ENCODE measurements around the gene TCIRG1.

The TCIRG1 gene

DNA sequence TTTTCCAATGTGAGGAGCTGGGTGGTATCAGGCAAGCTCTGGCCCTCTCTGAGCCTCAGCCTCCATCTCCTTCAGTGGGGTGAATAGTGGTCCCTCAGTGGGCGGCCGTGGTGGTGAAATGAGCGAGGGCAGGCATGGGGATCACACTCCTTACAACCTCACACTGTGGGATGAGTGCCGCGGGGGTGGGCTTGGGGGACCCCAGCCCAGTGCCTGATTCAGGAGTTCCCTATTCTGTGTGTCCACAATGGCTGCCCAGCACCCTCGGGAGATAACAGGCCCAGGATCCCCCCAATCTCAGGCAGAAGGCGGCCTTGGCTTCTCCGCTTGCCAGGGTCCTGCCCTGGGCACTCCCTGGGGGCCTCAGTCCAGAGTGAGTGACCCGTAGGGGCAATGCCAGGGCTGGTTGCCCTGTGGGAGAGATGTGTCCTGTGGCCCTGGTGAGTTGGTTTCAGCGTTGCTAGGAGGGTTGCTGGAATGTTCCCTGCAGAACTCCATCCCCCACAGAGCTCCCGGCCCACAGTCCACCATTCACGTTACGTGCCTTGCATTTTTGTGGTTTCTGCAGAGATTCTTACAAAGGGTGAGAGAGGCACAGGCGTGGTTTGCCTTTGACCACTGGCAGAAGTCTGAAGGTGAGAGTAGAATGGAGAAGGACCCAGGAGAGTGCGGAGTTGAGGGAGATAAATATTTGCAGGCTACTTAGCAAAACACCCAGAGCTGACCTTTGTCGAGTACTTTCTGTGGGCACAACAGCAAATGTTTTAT, 25.8 kb upstream of the TCIRG1 start:
- ChIA-PET POLR2A (no interaction called here), CTCF (no interaction called here)
- TF ChIP-seq, protein P1, sequence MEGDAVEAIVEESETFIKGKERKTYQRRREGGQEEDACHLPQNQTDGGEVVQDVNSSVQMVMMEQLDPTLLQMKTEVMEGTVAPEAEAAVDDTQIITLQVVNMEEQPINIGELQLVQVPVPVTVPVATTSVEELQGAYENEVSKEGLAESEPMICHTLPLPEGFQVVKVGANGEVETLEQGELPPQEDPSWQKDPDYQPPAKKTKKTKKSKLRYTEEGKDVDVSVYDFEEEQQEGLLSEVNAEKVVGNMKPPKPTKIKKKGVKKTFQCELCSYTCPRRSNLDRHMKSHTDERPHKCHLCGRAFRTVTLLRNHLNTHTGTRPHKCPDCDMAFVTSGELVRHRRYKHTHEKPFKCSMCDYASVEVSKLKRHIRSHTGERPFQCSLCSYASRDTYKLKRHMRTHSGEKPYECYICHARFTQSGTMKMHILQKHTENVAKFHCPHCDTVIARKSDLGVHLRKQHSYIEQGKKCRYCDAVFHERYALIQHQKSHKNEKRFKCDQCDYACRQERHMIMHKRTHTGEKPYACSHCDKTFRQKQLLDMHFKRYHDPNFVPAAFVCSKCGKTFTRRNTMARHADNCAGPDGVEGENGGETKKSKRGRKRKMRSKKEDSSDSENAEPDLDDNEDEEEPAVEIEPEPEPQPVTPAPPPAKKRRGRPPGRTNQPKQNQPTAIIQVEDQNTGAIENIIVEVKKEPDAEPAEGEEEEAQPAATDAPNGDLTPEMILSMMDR (IDR thresholded peaks at IDR 0.05; ENCODE audit: control extremely low read depth, extremely low read depth, low read depth, missing control alignments) = no peak
- DNase-seq (ENCODE audit: extremely low spot score) = no peak

DNA sequence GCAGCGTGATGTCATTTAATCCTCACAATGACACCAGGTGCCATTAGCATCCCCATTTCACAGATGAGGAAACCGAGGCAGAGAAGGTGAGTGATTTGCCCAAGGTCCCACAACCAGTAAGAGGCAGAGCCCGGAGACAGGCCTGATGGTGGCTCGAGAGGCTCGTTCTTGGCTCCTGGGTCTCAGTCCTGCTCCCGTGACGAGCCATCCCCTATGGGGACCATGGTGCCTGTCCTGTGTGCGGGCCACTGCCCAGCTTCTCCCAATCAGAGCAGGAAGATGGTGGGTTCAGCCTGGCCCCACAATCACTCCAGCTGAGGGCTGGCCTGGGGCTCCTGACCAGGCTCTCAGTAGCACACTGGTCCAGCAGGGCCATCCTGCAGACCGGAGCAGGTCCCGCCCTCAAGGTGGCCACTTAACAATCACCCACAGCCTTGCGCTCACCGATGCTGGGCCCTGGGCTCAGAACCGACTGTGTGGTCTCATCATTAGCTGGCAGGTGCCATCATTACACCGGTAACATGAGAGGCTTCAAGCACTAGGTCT, 25.1 kb upstream of the TCIRG1 start:
- CTCF ChIA-PET = no interaction called here
- no peak for DNase-seq (ENCODE audit: extremely low spot score)
- TF ChIP-seq, protein P1 (IDR thresholded peaks at IDR 0.05; ENCODE audit: control extremely low read depth, extremely low read depth, low read depth, missing control alignments) = no peak
- POLR2A ChIA-PET = no interaction called here

- POLR2A ChIA-PET = no interaction called here
These were observed 24.5 kb upstream of the TCIRG1 start for GRCh38 chr11:68014157-68014946.

GRCh38 chr11:68014947-68015447, 23.8 kb upstream of the TCIRG1 start:
- ChIA-PET CTCF (interaction anchor here (1.2 kb wide), 1 partner anchor 59 kb away, joined by 3 read pairs; no protein-coding TSS in a partner anchor), POLR2A (no interaction called here)
- TF ChIP-seq, protein P1 (IDR thresholded peaks at IDR 0.05; ENCODE audit: control extremely low read depth, extremely low read depth, low read depth, missing control alignments) = no peak
- no peak for DNase-seq (ENCODE audit: extremely low spot score)

More at GRCh38 chr11:68014157-68014946, 24.5 kb upstream of the TCIRG1 start:
- TF ChIP-seq, protein P1 (IDR thresholded peaks at IDR 0.05; ENCODE audit: control extremely low read depth, extremely low read depth, low read depth, missing control alignments) = no peak
- no peak for DNase-seq (ENCODE audit: extremely low spot score)
- CTCF ChIA-PET = interaction anchor here (1.2 kb wide), 1 partner anchor 59 kb away, joined by 3 read pairs; no protein-coding TSS in a partner anchor

GRCh38 chr11:68015467-68015866, 23.4 kb upstream of the TCIRG1 start:
- ChIA-PET POLR2A (interaction anchor here (0.9 kb wide), 1 partner anchor 9 kb away, joined by 3 read pairs; no protein-coding TSS in a partner anchor), CTCF (no interaction called here)
- no peak for DNase-seq (ENCODE audit: extremely low spot score)
- TF ChIP-seq, protein P1 (IDR thresholded peaks at IDR 0.05; ENCODE audit: control extremely low read depth, extremely low read depth, low read depth, missing control alignments) = no peak
